Urothelium cell line (cell line): ENCODE data around the gene CNR2.
"Not testable (repeated sequence)": the region's sequence is repeated elsewhere in the genome, so short reads cannot be mapped to it uniquely, and the experiment has no call there.

ENCODE experiments used
- DNase-seq: peaks from one replicate; pipeline ENCODE4 v3.0.0; 2011; ENCODE audit warnings: low spot score, mixed read lengths
- FAIRE-seq: peaks from 2 replicates; lab custom pipeline; 2011; peaks lifted over from hg19 to GRCh38; lab: Jason Lieb, UNC

Gene CNR2

GRCh38 chr1:23889074-23889473, 24.1 kb downstream of the CNR2 start:
- FAIRE-seq, result no peak

GRCh38 chr1:23885222-23885621, 27.9 kb downstream of the CNR2 start:
- FAIRE-seq (no peak), DNase-seq (no peak)

More at GRCh38 chr1:23889074-23889473, 24.1 kb downstream of the CNR2 start:
- no peak for DNase-seq

- DNase-seq, result no peak
- FAIRE-seq, result no peak
Measured at GRCh38 chr1:23882746-23883145, 30.4 kb downstream of the CNR2 start.

- DNase-seq (no peak), FAIRE-seq (no peak)
Measured at GRCh38 chr1:23879809-23880208, 33.4 kb downstream of the CNR2 start.

- no peak for DNase-seq
- no peak for FAIRE-seq
Measured at GRCh38 chr1:23878668-23879067, 34.5 kb downstream of the CNR2 start.

GRCh38 chr1:23875382-23875781, 37.8 kb downstream of the CNR2 start:
- FAIRE-seq (no peak), DNase-seq (no peak)

- FAIRE-seq, result no peak
- DNase-seq, result no peak
Measured at GRCh38 chr1:23872421-23872820, 40.7 kb downstream of the CNR2 start.

GRCh38 chr1:23869051-23869450, 44.1 kb downstream of the CNR2 start:
- DNase-seq, result no peak
- FAIRE-seq, result no peak

- no peak for DNase-seq
Measured at GRCh38 chr1:23868557-23869016, 44.6 kb downstream of the CNR2 start.

GRCh38 chr1:23867895-23868556, 45.1 kb downstream of the CNR2 start, which contains the start of gene FUCA1:
FUCA1 (minus strand) TSS chr1:23868290; CDS start chr1:23868286, 4 bp downstream.
- FAIRE-seq (no peak), DNase-seq (peak; percentile 96)

More at GRCh38 chr1:23868557-23869016, 44.6 kb downstream of the CNR2 start:
- no peak for FAIRE-seq

- FAIRE-seq, result no peak
- peak; percentile 17 for DNase-seq
Measured at GRCh38 chr1:23867542-23867894, 45.6 kb downstream of the CNR2 start.

GRCh38 chr1:23865543-23865930, 47.6 kb downstream of the CNR2 start:
- DNase-seq (peak; percentile 79), FAIRE-seq (peak; percentile 20)

- DNase-seq (no peak), FAIRE-seq (no peak)
Measured at GRCh38 chr1:23864801-23865542, 48.2 kb downstream of the CNR2 start.

GRCh38 chr1:23862640-23863039, 50.5 kb downstream of the CNR2 start:
- FAIRE-seq, result no peak
- no peak for DNase-seq

GRCh38 chr1:23854568-23854967, 58.6 kb downstream of the CNR2 start:
- no peak for DNase-seq
- no peak for FAIRE-seq

- FAIRE-seq, result not testable (repeated sequence)
Measured at GRCh38 chr1:23853124-23853523, 60.0 kb downstream of the CNR2 start.

GRCh38 chr1:23851406-23851805, 61.8 kb downstream of the CNR2 start:
- DNase-seq, FAIRE-seq: not testable (repeated sequence)

More at GRCh38 chr1:23853124-23853523, 60.0 kb downstream of the CNR2 start:
- not testable (repeated sequence) for DNase-seq

GRCh38 chr1:23848673-23849616, 64.2 kb downstream of the CNR2 start:
- no peak for FAIRE-seq
- DNase-seq, result no peak

GRCh38 chr1:23847482-23848095, 65.6 kb downstream of the CNR2 start:
- not testable (repeated sequence) for FAIRE-seq, DNase-seq

GRCh38 chr1:23845163-23845562, 68.0 kb downstream of the CNR2 start:
- DNase-seq (no peak), FAIRE-seq (no peak)
